GM13977 (cell line): ENCODE data around the gene DGKQ.

ENCODE experiments used
- DNase-seq: peaks from one replicate; pipeline ENCODE4 v3.0.0; 2012; ENCODE audit warnings: low spot score
- in situ Hi-C: fragments of 300-500 bp; cut with MboI; formaldehyde crosslinking; loops from one replicate; pipeline ENCODE4 v1.12.0; 2022; ENCODE audit warnings: low sequenced_read_pairs, low pct_unique_long_range_greater_than_20kb, mixed read lengths, inconsistent platforms; ENCODE audit not compliant: unreplicated experiment
- TF ChIP-seq, protein P1 (sequence below): IDR thresholded peaks from 2 replicates; pipeline ENCODE4 v1.5.1; 2012; ENCODE audit warnings: mild to moderate bottlenecking, control low read depth; ENCODE audit not compliant: insufficient read depth; ENCODE audit errors: extremely low read depth, missing control alignments

The DGKQ gene

DNA sequence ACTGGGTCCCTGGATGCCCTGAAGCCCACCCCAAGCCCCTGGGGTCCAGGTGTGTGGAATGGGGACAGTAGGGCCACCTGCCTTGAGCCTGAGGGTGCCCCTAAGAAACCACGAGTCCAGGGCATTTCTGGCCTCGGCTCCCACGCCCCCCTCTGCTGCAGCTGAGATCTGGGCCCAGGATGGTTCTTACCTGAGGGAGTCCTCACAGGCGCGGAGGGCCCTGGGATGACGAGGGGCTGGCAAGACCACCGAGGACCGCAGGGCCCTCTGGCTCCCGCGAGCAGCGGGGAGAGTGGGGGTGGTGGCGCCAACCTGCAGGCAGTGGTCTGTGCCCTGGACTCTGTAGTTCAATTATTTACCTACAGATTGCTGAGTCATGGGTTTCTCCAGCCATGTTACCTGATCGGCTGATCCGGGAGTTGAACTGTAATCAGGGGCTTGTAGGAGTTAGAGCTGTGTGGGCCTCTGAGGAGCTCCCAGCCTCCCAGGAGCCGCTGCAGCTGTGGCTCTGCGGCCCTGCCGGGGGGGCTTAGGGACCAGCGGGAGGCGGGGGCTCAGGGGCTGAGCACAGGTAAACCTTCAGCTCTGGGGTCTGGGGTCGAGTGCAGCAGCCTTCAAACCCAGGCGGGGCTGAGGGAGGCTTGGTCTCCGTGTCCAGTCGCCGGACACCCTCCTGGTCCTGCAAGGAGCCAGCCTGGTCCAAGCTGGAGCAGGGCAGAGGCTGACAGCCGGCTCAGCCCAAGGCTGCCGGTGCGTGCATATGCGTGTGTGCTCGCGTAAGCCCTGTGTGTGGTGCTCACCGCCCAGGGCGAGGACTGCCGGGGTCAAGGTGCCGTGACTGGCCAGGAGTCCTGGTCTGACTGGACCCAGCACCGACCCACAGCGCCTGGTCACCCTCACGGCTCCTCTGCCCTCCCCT, 20.0 kb upstream of the DGKQ start, which contains the start of gene SLC26A1:
Gene SLC26A1 (minus strand): TSS at position 294 of the 919 bp plus-strand sequence. CDS start 1,701 bp downstream, outside the sequence.
- in situ Hi-C loops: no loop called here
- TF ChIP-seq, protein P1, sequence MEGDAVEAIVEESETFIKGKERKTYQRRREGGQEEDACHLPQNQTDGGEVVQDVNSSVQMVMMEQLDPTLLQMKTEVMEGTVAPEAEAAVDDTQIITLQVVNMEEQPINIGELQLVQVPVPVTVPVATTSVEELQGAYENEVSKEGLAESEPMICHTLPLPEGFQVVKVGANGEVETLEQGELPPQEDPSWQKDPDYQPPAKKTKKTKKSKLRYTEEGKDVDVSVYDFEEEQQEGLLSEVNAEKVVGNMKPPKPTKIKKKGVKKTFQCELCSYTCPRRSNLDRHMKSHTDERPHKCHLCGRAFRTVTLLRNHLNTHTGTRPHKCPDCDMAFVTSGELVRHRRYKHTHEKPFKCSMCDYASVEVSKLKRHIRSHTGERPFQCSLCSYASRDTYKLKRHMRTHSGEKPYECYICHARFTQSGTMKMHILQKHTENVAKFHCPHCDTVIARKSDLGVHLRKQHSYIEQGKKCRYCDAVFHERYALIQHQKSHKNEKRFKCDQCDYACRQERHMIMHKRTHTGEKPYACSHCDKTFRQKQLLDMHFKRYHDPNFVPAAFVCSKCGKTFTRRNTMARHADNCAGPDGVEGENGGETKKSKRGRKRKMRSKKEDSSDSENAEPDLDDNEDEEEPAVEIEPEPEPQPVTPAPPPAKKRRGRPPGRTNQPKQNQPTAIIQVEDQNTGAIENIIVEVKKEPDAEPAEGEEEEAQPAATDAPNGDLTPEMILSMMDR: no peak
- no peak for DNase-seq

- TF ChIP-seq, protein P1: no peak
- DNase-seq: no peak
- in situ Hi-C loops: no loop called here
Measured at GRCh38 chr4:992297-993110, 19.1 kb upstream of the DGKQ start.

- TF ChIP-seq, protein P1: no peak
- no peak for DNase-seq
- in situ Hi-C loops: no loop called here
Measured at GRCh38 chr4:991451-992296, 18.3 kb upstream of the DGKQ start.

- TF ChIP-seq, protein P1: no peak
- in situ Hi-C loops: no loop called here
- DNase-seq: no peak
Measured at GRCh38 chr4:990746-991367, 17.5 kb upstream of the DGKQ start.

- DNase-seq: no peak
- in situ Hi-C loops: no loop called here
- TF ChIP-seq, protein P1: no peak
Measured at GRCh38 chr4:989722-990471, 16.5 kb upstream of the DGKQ start.
